SHP77 (cell line): Measurements from ENCODE around the gene TACR2.

ENCODE experiments used
- DNase-seq, 2 experiments: peaks; one replicate each; lab custom pipeline; 2025; lab: John Stamatoyannopoulos, UW

The TACR2 gene

GRCh38 chr10:69402386-69402785 is 14.3 kb downstream of the TACR2 start:
- DNase-seq = no peak

- no peak for DNase-seq
Observed at GRCh38 chr10:69401416-69401815, 15.3 kb downstream of the TACR2 start.

- DNase-seq = no peak
Observed at GRCh38 chr10:69400936-69401335, 15.8 kb downstream of the TACR2 start.

- no peak for DNase-seq
Observed at GRCh38 chr10:69398466-69398865, 18.3 kb downstream of the TACR2 start.

- no peak for DNase-seq
Observed at GRCh38 chr10:69397972-69398371, 18.7 kb downstream of the TACR2 start.

- no peak for DNase-seq
Observed at GRCh38 chr10:69394020-69394419, 22.7 kb downstream of the TACR2 start.

- DNase-seq = peak; percentile 40 to 52
Observed at GRCh38 chr10:69392481-69393000, 24.2 kb downstream of the TACR2 start.

GRCh38 chr10:69391158-69391557 is 25.6 kb downstream of the TACR2 start:
- no peak for DNase-seq

GRCh38 chr10:69389827-69390490 is 26.8 kb downstream of the TACR2 start:
- DNase-seq = no peak

- no peak for DNase-seq
Observed at GRCh38 chr10:69388488-69388887, 28.2 kb downstream of the TACR2 start.

- DNase-seq = no peak
Observed at GRCh38 chr10:69387500-69387899, 29.2 kb downstream of the TACR2 start.

GRCh38 chr10:69385454-69386350 is 31.0 kb downstream of the TACR2 start:
- no peak for DNase-seq

- DNase-seq = no peak
Observed at GRCh38 chr10:69384320-69384719, 32.4 kb downstream of the TACR2 start.

GRCh38 chr10:69383558-69383957 is 33.2 kb downstream of the TACR2 start:
- no peak for DNase-seq

- no peak for DNase-seq
Observed at GRCh38 chr10:69382382-69383117, 34.2 kb downstream of the TACR2 start.

- DNase-seq = no peak
Observed at GRCh38 chr10:69379800-69380199, 36.9 kb downstream of the TACR2 start.

GRCh38 chr10:69377933-69378332 is 38.8 kb downstream of the TACR2 start:
- DNase-seq = no peak

- DNase-seq = no peak
Observed at GRCh38 chr10:69377191-69377590, 39.5 kb downstream of the TACR2 start.

- DNase-seq = no peak
Observed at GRCh38 chr10:69376662-69377061, 40.1 kb downstream of the TACR2 start.

GRCh38 chr10:69375307-69376151 is 41.2 kb downstream of the TACR2 start:
- DNase-seq = no peak

- no peak for DNase-seq
Observed at GRCh38 chr10:69374931-69375306, 41.8 kb downstream of the TACR2 start.

GRCh38 chr10:69374242-69374641 is 42.5 kb downstream of the TACR2 start:
- DNase-seq = no peak
